Measurements from ENCODE around the gene NPAS3.

The NPAS3 gene

GRCh38 chr14:33408291-33408690, 469.6 kb downstream of the NPAS3 start:
- no peaks in the 10 kb centered on the region for H3K36me3 ChIP-seq (replicated peaks)
- no peaks in the 10 kb centered on the region; the same call in 1 of the 2 replicates for H3K27me3 ChIP-seq (ENCODE audit: low read depth)
- in situ Hi-C loops (cut with MboI; ENCODE audit: low sequenced_read_pairs): no loop called here
- no peak overlapping the region for H3K4me3 ChIP-seq
- H3K9me3 ChIP-seq: peaks cover 5% of the 10 kb centered on the region; the same call in 1 of the 2 replicates
- DNase-seq (ENCODE audit: low spot score in 2 of 2): no peak
- H3K4me1 ChIP-seq: no peaks in the 10 kb centered on the region

GRCh38 chr14:33412450-33412849, 473.8 kb downstream of the NPAS3 start:
- in situ Hi-C loops (cut with MboI; ENCODE audit: low sequenced_read_pairs): no loop called here
- H3K27me3 ChIP-seq (ENCODE audit: low read depth): no peaks in the 10 kb centered on the region; the same call in 1 of the 2 replicates
- H3K4me3 ChIP-seq: no peak overlapping the region
- H3K4me1 ChIP-seq: no peaks in the 10 kb centered on the region
- no peak for DNase-seq (ENCODE audit: low spot score in 2 of 2)
- no peaks in the 10 kb centered on the region for H3K9me3 ChIP-seq
- H3K36me3 ChIP-seq (replicated peaks): no peaks in the 10 kb centered on the region

- DNase-seq (ENCODE audit: low spot score in 2 of 2): no peak
- Histone ChIP-seq H3K4me1 (no peaks in the 10 kb centered on the region), H3K9me3 (no peaks in the 10 kb centered on the region), H3K27me3 (ENCODE audit: low read depth) (peaks cover 2% of the 10 kb centered on the region; the same call in 1 of the 2 replicates), H3K4me3 (no peak overlapping the region), H3K36me3 (replicated peaks) (no peaks in the 10 kb centered on the region)
- in situ Hi-C loops (cut with MboI; ENCODE audit: low sequenced_read_pairs): no loop called here
Measured at GRCh38 chr14:33413381-33413780, 474.7 kb downstream of the NPAS3 start.

GRCh38 chr14:33414041-33414440, 475.4 kb downstream of the NPAS3 start:
- Histone ChIP-seq H3K36me3 (replicated peaks) (no peaks in the 10 kb centered on the region), H3K27me3 (ENCODE audit: low read depth) (peaks cover 2% of the 10 kb centered on the region; the same call in 1 of the 2 replicates), H3K4me1 (no peaks in the 10 kb centered on the region), H3K4me3 (no peak overlapping the region), H3K9me3 (no peaks in the 10 kb centered on the region)
- DNase-seq (ENCODE audit: low spot score in 2 of 2): no peak
- in situ Hi-C loops (cut with MboI; ENCODE audit: low sequenced_read_pairs): no loop called here

- Histone ChIP-seq H3K4me1 (no peaks in the 10 kb centered on the region), H3K27me3 (ENCODE audit: low read depth) (peaks cover 13% of the 10 kb centered on the region), H3K4me3 (no peak overlapping the region), H3K9me3 (no peaks in the 10 kb centered on the region), H3K36me3 (replicated peaks) (no peaks in the 10 kb centered on the region)
- in situ Hi-C loops (cut with MboI; ENCODE audit: low sequenced_read_pairs): no loop called here
- no peak for DNase-seq (ENCODE audit: low spot score in 2 of 2)
Measured at GRCh38 chr14:33420051-33420627, 481.5 kb downstream of the NPAS3 start.

GRCh38 chr14:33430414-33431035, 491.8 kb downstream of the NPAS3 start:
- no peak overlapping the region for H3K4me3 ChIP-seq
- no peaks in the 10 kb centered on the region for H3K4me1 ChIP-seq
- no peaks in the 10 kb centered on the region for H3K36me3 ChIP-seq (replicated peaks)
- in situ Hi-C loops (cut with MboI; ENCODE audit: low sequenced_read_pairs): no loop called here
- H3K9me3 ChIP-seq: no peaks in the 10 kb centered on the region
- H3K27me3 ChIP-seq (ENCODE audit: low read depth): no peaks in the 10 kb centered on the region
- DNase-seq (ENCODE audit: low spot score in 2 of 2): no peak

- in situ Hi-C loops (cut with MboI; ENCODE audit: low sequenced_read_pairs): no loop called here
- Histone ChIP-seq H3K27me3 (ENCODE audit: low read depth) (no peaks in the 10 kb centered on the region), H3K4me1 (no peaks in the 10 kb centered on the region), H3K36me3 (replicated peaks) (no peaks in the 10 kb centered on the region), H3K9me3 (no peaks in the 10 kb centered on the region), H3K4me3 (no peak overlapping the region)
- DNase-seq (ENCODE audit: low spot score in 2 of 2): peak; percentile 35 to 43
Measured at GRCh38 chr14:33432407-33433023, 493.8 kb downstream of the NPAS3 start.

- Histone ChIP-seq H3K27me3 (ENCODE audit: low read depth) (no peaks in the 10 kb centered on the region), H3K4me3 (no peak overlapping the region), H3K4me1 (no peaks in the 10 kb centered on the region), H3K36me3 (replicated peaks) (no peaks in the 10 kb centered on the region), H3K9me3 (no peaks in the 10 kb centered on the region)
- no peak for DNase-seq (ENCODE audit: low spot score in 2 of 2)
- in situ Hi-C loops (cut with MboI; ENCODE audit: low sequenced_read_pairs): no loop called here
Measured at GRCh38 chr14:33433396-33433795, 494.7 kb downstream of the NPAS3 start.

GRCh38 chr14:33435911-33436689, 497.4 kb downstream of the NPAS3 start:
- in situ Hi-C loops (cut with MboI; ENCODE audit: low sequenced_read_pairs): no loop called here
- no peak for DNase-seq (ENCODE audit: low spot score in 2 of 2)
- Histone ChIP-seq H3K36me3 (replicated peaks) (no peaks in the 10 kb centered on the region), H3K9me3 (no peaks in the 10 kb centered on the region), H3K27me3 (ENCODE audit: low read depth) (no peaks in the 10 kb centered on the region), H3K4me1 (no peaks in the 10 kb centered on the region), H3K4me3 (no peak overlapping the region)

- no peaks in the 10 kb centered on the region for H3K27me3 ChIP-seq (ENCODE audit: low read depth)
- H3K4me1 ChIP-seq: no peaks in the 10 kb centered on the region
- no peak overlapping the region for H3K4me3 ChIP-seq
- DNase-seq (ENCODE audit: low spot score in 2 of 2): no peak
- no peaks in the 10 kb centered on the region for H3K36me3 ChIP-seq (replicated peaks)
- H3K9me3 ChIP-seq: no peaks in the 10 kb centered on the region
- in situ Hi-C loops (cut with MboI; ENCODE audit: low sequenced_read_pairs): no loop called here
Measured at GRCh38 chr14:33441633-33442032, 503.0 kb downstream of the NPAS3 start.

GRCh38 chr14:33444136-33444535, 505.5 kb downstream of the NPAS3 start:
- no peak for DNase-seq (ENCODE audit: low spot score in 2 of 2)
- in situ Hi-C loops (cut with MboI; ENCODE audit: low sequenced_read_pairs): no loop called here
- Histone ChIP-seq H3K27me3 (ENCODE audit: low read depth) (no peaks in the 10 kb centered on the region), H3K4me3 (no peak overlapping the region), H3K9me3 (no peaks in the 10 kb centered on the region), H3K36me3 (replicated peaks) (no peaks in the 10 kb centered on the region), H3K4me1 (no peaks in the 10 kb centered on the region)

- DNase-seq (ENCODE audit: low spot score in 2 of 2): no peak
- Histone ChIP-seq H3K9me3 (no peaks in the 10 kb centered on the region), H3K4me1 (no peaks in the 10 kb centered on the region; the same call in 1 of the 2 replicates), H3K4me3 (no peak overlapping the region), H3K27me3 (ENCODE audit: low read depth) (no peaks in the 10 kb centered on the region), H3K36me3 (replicated peaks) (no peaks in the 10 kb centered on the region)
- in situ Hi-C loops (cut with MboI; ENCODE audit: low sequenced_read_pairs): no loop called here
Measured at GRCh38 chr14:33449268-33449667, 510.6 kb downstream of the NPAS3 start.

- Histone ChIP-seq H3K4me1 (no peaks in the 10 kb centered on the region; the same call in 1 of the 2 replicates), H3K4me3 (no peak overlapping the region), H3K36me3 (replicated peaks) (no peaks in the 10 kb centered on the region), H3K9me3 (no peaks in the 10 kb centered on the region), H3K27me3 (ENCODE audit: low read depth) (no peaks in the 10 kb centered on the region)
- in situ Hi-C loops (cut with MboI; ENCODE audit: low sequenced_read_pairs): no loop called here
- DNase-seq (ENCODE audit: low spot score in 2 of 2): no peak
Measured at GRCh38 chr14:33449703-33450395, 511.2 kb downstream of the NPAS3 start.

Data from HAP-1 (cell line).